Measurements from ENCODE around the gene ATP8A2. TPM values are rescaled to one million over a fixed set of nuclear protein-coding genes. Genes with fewer than 3 reads are reported as not detected.
"Not testable (repeated sequence)": the region's sequence is repeated elsewhere in the genome, so short reads cannot be mapped to it uniquely, and the experiment has no call there.

ATP8A2 gene
- total RNA-seq, 2 experiments from 2014 or later = 0.22 to 0.24 TPM

- CTCF ChIA-PET = not testable (repeated sequence)
Observed at GRCh38 chr13:25827221-25827620, 455.4 kb downstream of the ATP8A2 start.

GRCh38 chr13:25827831-25828465 lies 456.2 kb downstream of the ATP8A2 start:
- H3K4me1 Mint-ChIP-seq (ENCODE audit: low read depth) = no peaks in the 10 kb centered on the region
- peaks cover 4% of the 10 kb centered on the region for H3K9me3 Mint-ChIP-seq
- no peaks in the 10 kb centered on the region for H3K27me3 Mint-ChIP-seq (ENCODE audit: low read depth)
- CTCF ChIA-PET = interaction anchor here (0.5 to 2.5 kb wide), 5 partner anchors 14 to 1774 kb away, joined by 3 to 11 read pairs (median 6); no protein-coding TSS in a partner anchor
- no peak for DNase-seq
- no peak overlapping the region for H3K27ac Mint-ChIP-seq
- no peaks in the 10 kb centered on the region for H3K36me3 Mint-ChIP-seq (ENCODE audit: low read depth)
- intact Hi-C loops (cut with micrococcal nuclease) = loop anchor here (2.0 kb wide), 1 partner anchor 253 kb away; no protein-coding TSS in a partner anchor
- no peak overlapping the region for H3K4me3 Mint-ChIP-seq

More at GRCh38 chr13:25827221-25827620, 455.4 kb downstream of the ATP8A2 start:
- H3K4me3 Mint-ChIP-seq; H3K36me3 Mint-ChIP-seq (ENCODE audit: low read depth); H3K4me1 Mint-ChIP-seq (ENCODE audit: low read depth); DNase-seq; H3K9me3 Mint-ChIP-seq; intact Hi-C loops (cut with micrococcal nuclease); H3K27ac Mint-ChIP-seq; H3K27me3 Mint-ChIP-seq (ENCODE audit: low read depth): not testable (repeated sequence)

GRCh38 chr13:25833761-25834160 lies 462.0 kb downstream of the ATP8A2 start:
- Mint-ChIP-seq H3K27ac (no peak overlapping the region), H3K4me1 (ENCODE audit: low read depth) (no peaks in the 10 kb centered on the region), H3K36me3 (ENCODE audit: low read depth) (no peaks in the 10 kb centered on the region), H3K4me3 (no peak overlapping the region), H3K9me3 (no peaks in the 10 kb centered on the region), H3K27me3 (ENCODE audit: low read depth) (no peaks in the 10 kb centered on the region)
- CTCF ChIA-PET = interaction anchor here (0.6 kb wide), 1 partner anchor 749 kb away, joined by 3 read pairs; no protein-coding TSS in a partner anchor
- no peak for DNase-seq
- intact Hi-C loops (cut with micrococcal nuclease) = no loop called here

- no peaks in the 10 kb centered on the region for H3K9me3 Mint-ChIP-seq
- CTCF ChIA-PET = no interaction called here
- H3K4me1 Mint-ChIP-seq (ENCODE audit: low read depth) = peaks cover 6% of the 10 kb centered on the region
Observed at GRCh38 chr13:25836574-25837336, 465.0 kb downstream of the ATP8A2 start.

GRCh38 chr13:25839371-25839770 lies 467.6 kb downstream of the ATP8A2 start:
- intact Hi-C loops (cut with micrococcal nuclease) = no loop called here
- Mint-ChIP-seq H3K27me3 (ENCODE audit: low read depth) (peaks cover 7% of the 10 kb centered on the region), H3K4me3 (no peak overlapping the region), H3K36me3 (ENCODE audit: low read depth) (no peaks in the 10 kb centered on the region), H3K4me1 (ENCODE audit: low read depth) (peaks cover 6% of the 10 kb centered on the region), H3K9me3 (no peaks in the 10 kb centered on the region), H3K27ac (no peak overlapping the region)
- CTCF ChIA-PET = interaction anchor here (0.6 kb wide), 1 partner anchor 112 kb away, joined by 3 read pairs; no protein-coding TSS in a partner anchor
- no peak for DNase-seq

More at GRCh38 chr13:25836574-25837336, 465.0 kb downstream of the ATP8A2 start:
- intact Hi-C loops (cut with micrococcal nuclease) = no loop called here
- DNase-seq = no peak
- Mint-ChIP-seq H3K27ac (no peak overlapping the region), H3K36me3 (ENCODE audit: low read depth) (no peaks in the 10 kb centered on the region), H3K4me3 (no peak overlapping the region), H3K27me3 (ENCODE audit: low read depth) (peaks cover 2% of the 10 kb centered on the region)

- Mint-ChIP-seq H3K36me3 (ENCODE audit: low read depth) (no peaks in the 10 kb centered on the region), H3K9me3 (no peaks in the 10 kb centered on the region), H3K27ac (no peak overlapping the region), H3K27me3 (ENCODE audit: low read depth) (peaks cover 7% of the 10 kb centered on the region), H3K4me1 (ENCODE audit: low read depth) (peaks cover 13% of the 10 kb centered on the region), H3K4me3 (no peak overlapping the region)
- intact Hi-C loops (cut with micrococcal nuclease) = no loop called here
- CTCF ChIA-PET = no interaction called here
- DNase-seq = no peak
Observed at GRCh38 chr13:25840261-25840660, 468.5 kb downstream of the ATP8A2 start.

GRCh38 chr13:25840931-25841330 lies 469.2 kb downstream of the ATP8A2 start:
- no peak overlapping the region for H3K4me3 Mint-ChIP-seq
- no peaks in the 10 kb centered on the region for H3K36me3 Mint-ChIP-seq (ENCODE audit: low read depth)
- H3K9me3 Mint-ChIP-seq = no peaks in the 10 kb centered on the region
- peaks cover 7% of the 10 kb centered on the region for H3K27me3 Mint-ChIP-seq (ENCODE audit: low read depth)
- no peak for DNase-seq
- intact Hi-C loops (cut with micrococcal nuclease) = no loop called here
- CTCF ChIA-PET = no interaction called here
- peaks cover 13% of the 10 kb centered on the region for H3K4me1 Mint-ChIP-seq (ENCODE audit: low read depth)
- no peak overlapping the region for H3K27ac Mint-ChIP-seq

GRCh38 chr13:25843692-25844091 lies 471.9 kb downstream of the ATP8A2 start:
- H3K27ac Mint-ChIP-seq = no peak overlapping the region

GRCh38 chr13:25844559-25845434 lies 473.0 kb downstream of the ATP8A2 start:
- no peaks in the 10 kb centered on the region for H3K9me3 Mint-ChIP-seq
- intact Hi-C loops (cut with micrococcal nuclease) = loop anchor here (5.0 kb wide), 1 partner anchor 208 kb away; the partner anchor contains the start of gene SHISA2
- H3K27me3 Mint-ChIP-seq (ENCODE audit: low read depth) = peaks cover 7% of the 10 kb centered on the region
- no peak for DNase-seq
- CTCF ChIA-PET = no interaction called here
- H3K4me1 Mint-ChIP-seq (ENCODE audit: low read depth) = peaks cover 41% of the 10 kb centered on the region
- H3K4me3 Mint-ChIP-seq = no peak overlapping the region
- H3K27ac Mint-ChIP-seq = no peak overlapping the region
- H3K36me3 Mint-ChIP-seq (ENCODE audit: low read depth) = no peaks in the 10 kb centered on the region

More at GRCh38 chr13:25843692-25844091, 471.9 kb downstream of the ATP8A2 start:
- Mint-ChIP-seq H3K36me3 (ENCODE audit: low read depth) (no peaks in the 10 kb centered on the region), H3K4me1 (ENCODE audit: low read depth) (peaks cover 34% of the 10 kb centered on the region), H3K27me3 (ENCODE audit: low read depth) (peaks cover 7% of the 10 kb centered on the region), H3K4me3 (no peak overlapping the region), H3K9me3 (no peaks in the 10 kb centered on the region)
- CTCF ChIA-PET = no interaction called here
- intact Hi-C loops (cut with micrococcal nuclease) = no loop called here
- DNase-seq = no peak

- Mint-ChIP-seq H3K36me3 (ENCODE audit: low read depth) (no peaks in the 10 kb centered on the region), H3K4me3 (no peak overlapping the region)
- CTCF ChIA-PET = no interaction called here
Observed at GRCh38 chr13:25846222-25846984, 474.6 kb downstream of the ATP8A2 start.

GRCh38 chr13:25847145-25847544 lies 475.4 kb downstream of the ATP8A2 start:
- H3K4me1 Mint-ChIP-seq (ENCODE audit: low read depth) = peaks cover 35% of the 10 kb centered on the region
- no peaks in the 10 kb centered on the region for H3K9me3 Mint-ChIP-seq
- peak overlapping the region; percentile 22 for H3K27ac Mint-ChIP-seq
- H3K4me3 Mint-ChIP-seq = no peak overlapping the region
- DNase-seq = peak; percentile 22
- H3K27me3 Mint-ChIP-seq (ENCODE audit: low read depth) = peaks cover under 1% of the 10 kb centered on the region
- intact Hi-C loops (cut with micrococcal nuclease) = loop anchor here (1.0 to 5.0 kb wide), 8 partner anchors 24 to 205 kb away; partner anchors contain the start of gene SHISA2
- CTCF ChIA-PET = no interaction called here
- H3K36me3 Mint-ChIP-seq (ENCODE audit: low read depth) = no peaks in the 10 kb centered on the region

More at GRCh38 chr13:25846222-25846984, 474.6 kb downstream of the ATP8A2 start:
- H3K9me3 Mint-ChIP-seq = no peaks in the 10 kb centered on the region
- peaks cover 7% of the 10 kb centered on the region for H3K27me3 Mint-ChIP-seq (ENCODE audit: low read depth)
- H3K27ac Mint-ChIP-seq = no peak overlapping the region
- H3K4me1 Mint-ChIP-seq (ENCODE audit: low read depth) = peaks cover 35% of the 10 kb centered on the region
- intact Hi-C loops (cut with micrococcal nuclease) = loop anchor here (5.0 kb wide), 1 partner anchor 206 kb away; the partner anchor contains the start of gene SHISA2
- no peak for DNase-seq

Measured in activated naive CD4-positive, alpha-beta T cell treated with anti-CD3 and anti-CD28 coated beads for 36 hours (primary cell).